Measurements from ENCODE around the gene GPR55. TPM values are rescaled to one million over a fixed set of nuclear protein-coding genes. Genes with fewer than 3 reads are reported as not detected.
"Not testable (repeated sequence)": the region's sequence is repeated elsewhere in the genome, so short reads cannot be mapped to it uniquely, and the experiment has no call there.

Gene GPR55
- total RNA-seq, 1 donor from 2014 or later: 0.28 TPM

DNA sequence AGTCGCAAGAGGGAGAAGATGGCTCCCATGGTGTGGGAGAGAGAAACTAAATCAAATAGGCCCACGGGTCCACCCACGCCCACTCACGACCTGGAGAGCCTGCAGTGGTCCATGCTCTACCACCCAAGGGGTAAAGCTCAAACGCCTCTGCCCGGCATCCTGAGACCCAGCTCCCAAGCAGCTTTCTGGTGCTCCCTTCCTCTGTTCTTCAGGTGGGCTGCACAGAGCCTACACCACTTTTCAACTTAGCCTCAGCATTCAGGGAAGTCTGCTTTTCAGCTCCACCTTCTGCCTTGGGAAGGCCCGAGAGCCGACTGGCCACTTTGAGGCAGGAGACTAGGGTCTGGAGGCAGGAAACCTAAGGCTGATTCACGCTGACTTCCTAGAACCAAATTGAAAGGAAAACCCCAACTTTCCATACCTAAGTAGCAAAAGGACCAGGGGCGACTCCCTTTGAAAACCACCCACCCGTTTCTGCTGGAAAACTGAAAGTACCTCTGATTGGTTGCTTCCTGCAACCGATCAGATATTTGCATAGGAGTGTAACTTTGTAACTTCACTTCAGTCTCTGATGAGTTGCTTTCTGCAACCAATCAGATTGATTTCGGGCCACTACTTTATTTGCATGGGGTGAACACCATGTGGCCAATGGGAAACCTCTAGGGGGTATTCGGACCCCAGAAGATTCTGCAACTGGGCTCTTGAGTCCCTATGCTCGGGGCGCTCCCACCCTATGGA lies 44.0 kb upstream of the GPR55 start:
- DNase-seq (ENCODE audit: low spot score): no peak
- H3K27ac Mint-ChIP-seq (ENCODE audit: unreplicated experiment): no peak overlapping the region
- TF ChIP-seq, protein P1, sequence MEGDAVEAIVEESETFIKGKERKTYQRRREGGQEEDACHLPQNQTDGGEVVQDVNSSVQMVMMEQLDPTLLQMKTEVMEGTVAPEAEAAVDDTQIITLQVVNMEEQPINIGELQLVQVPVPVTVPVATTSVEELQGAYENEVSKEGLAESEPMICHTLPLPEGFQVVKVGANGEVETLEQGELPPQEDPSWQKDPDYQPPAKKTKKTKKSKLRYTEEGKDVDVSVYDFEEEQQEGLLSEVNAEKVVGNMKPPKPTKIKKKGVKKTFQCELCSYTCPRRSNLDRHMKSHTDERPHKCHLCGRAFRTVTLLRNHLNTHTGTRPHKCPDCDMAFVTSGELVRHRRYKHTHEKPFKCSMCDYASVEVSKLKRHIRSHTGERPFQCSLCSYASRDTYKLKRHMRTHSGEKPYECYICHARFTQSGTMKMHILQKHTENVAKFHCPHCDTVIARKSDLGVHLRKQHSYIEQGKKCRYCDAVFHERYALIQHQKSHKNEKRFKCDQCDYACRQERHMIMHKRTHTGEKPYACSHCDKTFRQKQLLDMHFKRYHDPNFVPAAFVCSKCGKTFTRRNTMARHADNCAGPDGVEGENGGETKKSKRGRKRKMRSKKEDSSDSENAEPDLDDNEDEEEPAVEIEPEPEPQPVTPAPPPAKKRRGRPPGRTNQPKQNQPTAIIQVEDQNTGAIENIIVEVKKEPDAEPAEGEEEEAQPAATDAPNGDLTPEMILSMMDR (IDR thresholded peaks at IDR 0.05; ENCODE audit: unreplicated experiment): no peak
- H3K27me3 Mint-ChIP-seq (ENCODE audit: unreplicated experiment): no peaks in the 10 kb centered on the region
- H3K36me3 Mint-ChIP-seq (ENCODE audit: low read depth, unreplicated experiment): no peaks in the 10 kb centered on the region
- no peaks in the 10 kb centered on the region for H3K4me1 Mint-ChIP-seq (ENCODE audit: unreplicated experiment)
- no peak overlapping the region for H3K4me3 Mint-ChIP-seq (ENCODE audit: unreplicated experiment)
- H3K9me3 Mint-ChIP-seq (ENCODE audit: unreplicated experiment): no peaks in the 10 kb centered on the region

DNA sequence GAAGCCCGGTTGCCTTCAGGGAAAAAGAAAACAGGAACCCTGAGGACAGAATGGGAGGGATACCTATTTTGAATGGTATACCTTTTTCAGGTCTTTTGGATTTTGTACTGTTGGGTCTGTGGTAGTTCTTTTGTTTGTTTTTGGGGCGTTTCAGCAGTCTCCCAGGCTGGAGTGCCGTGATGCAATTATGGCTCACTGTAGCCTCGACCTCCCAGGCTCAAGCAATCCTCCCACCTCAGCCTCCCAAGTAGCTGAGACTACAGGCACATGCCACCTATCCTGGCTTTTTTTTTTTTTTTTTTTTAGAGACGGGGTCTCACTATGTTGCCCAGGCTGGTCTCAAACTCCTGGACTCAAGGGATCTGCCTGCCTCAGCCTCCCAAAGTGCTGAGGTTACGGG lies 43.3 kb upstream of the GPR55 start:
- not testable (repeated sequence) for H3K4me3 Mint-ChIP-seq (ENCODE audit: unreplicated experiment); H3K27me3 Mint-ChIP-seq (ENCODE audit: unreplicated experiment); H3K4me1 Mint-ChIP-seq (ENCODE audit: unreplicated experiment); H3K27ac Mint-ChIP-seq (ENCODE audit: unreplicated experiment); H3K9me3 Mint-ChIP-seq (ENCODE audit: unreplicated experiment); H3K36me3 Mint-ChIP-seq (ENCODE audit: low read depth, unreplicated experiment); DNase-seq (ENCODE audit: low spot score)

DNA sequence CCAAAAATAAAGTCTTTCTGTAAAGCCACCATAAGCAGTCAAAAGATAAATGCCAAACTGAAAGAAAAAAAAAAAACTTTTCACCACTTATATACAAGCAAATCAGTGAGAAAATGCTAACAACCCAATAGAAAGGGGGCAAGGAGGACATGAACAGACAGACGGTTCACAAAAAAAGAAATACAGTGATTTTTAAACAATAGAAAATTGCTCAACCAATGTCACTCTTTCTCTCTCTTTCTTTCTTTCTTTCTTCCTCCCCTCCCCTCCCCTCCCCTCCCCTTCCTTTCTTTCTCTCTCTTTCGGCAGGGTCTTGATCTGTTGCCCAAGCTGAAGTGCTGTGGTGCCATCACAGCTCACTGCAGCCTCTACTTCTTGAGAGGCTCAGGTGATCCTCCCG lies 42.1 kb upstream of the GPR55 start:
- DNase-seq (ENCODE audit: low spot score): no peak
- Mint-ChIP-seq H3K36me3 (ENCODE audit: low read depth, unreplicated experiment) (no peaks in the 10 kb centered on the region), H3K9me3 (ENCODE audit: unreplicated experiment) (no peaks in the 10 kb centered on the region), H3K27me3 (ENCODE audit: unreplicated experiment) (no peaks in the 10 kb centered on the region), H3K27ac (ENCODE audit: unreplicated experiment) (no peak overlapping the region), H3K4me1 (ENCODE audit: unreplicated experiment) (no peaks in the 10 kb centered on the region), H3K4me3 (ENCODE audit: unreplicated experiment) (no peak overlapping the region)
- TF ChIP-seq, protein P1 (IDR thresholded peaks at IDR 0.05; ENCODE audit: unreplicated experiment): no peak

DNA sequence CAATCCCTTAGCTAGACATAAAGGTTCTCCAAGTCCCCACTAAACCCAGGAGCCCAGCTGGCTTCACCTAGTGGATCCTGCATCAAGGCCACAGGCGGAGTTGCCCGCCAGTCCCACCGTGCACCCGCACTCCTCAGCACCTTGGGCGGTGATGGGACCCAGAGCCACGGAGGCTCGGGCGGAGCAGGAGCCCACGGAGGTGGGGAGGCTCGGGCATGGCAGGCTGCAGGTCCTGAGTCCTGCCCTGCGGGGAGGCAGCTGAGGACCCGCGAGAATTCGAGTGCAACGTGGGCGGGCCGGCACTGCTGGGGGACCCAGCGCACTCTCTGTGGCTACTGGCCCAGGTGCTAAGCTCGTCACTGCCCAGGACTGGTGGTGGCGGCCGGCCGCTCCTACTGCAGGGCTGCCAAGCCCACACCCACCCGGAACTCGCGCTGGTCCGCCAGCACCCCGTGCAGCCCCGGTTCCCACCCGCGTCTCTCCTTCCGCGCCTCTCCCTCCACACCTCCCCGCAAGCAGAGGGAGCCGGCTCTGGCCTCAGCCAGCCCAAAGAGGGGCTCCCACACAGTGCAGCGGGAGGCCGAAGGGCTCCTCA lies 39.2 kb upstream of the GPR55 start:
- DNase-seq (ENCODE audit: low spot score): no peak
- no peaks in the 10 kb centered on the region for H3K36me3 Mint-ChIP-seq (ENCODE audit: low read depth, unreplicated experiment)
- H3K4me1 Mint-ChIP-seq (ENCODE audit: unreplicated experiment): peaks cover 3% of the 10 kb centered on the region
- no peak overlapping the region for H3K4me3 Mint-ChIP-seq (ENCODE audit: unreplicated experiment)
- no peak overlapping the region for H3K27ac Mint-ChIP-seq (ENCODE audit: unreplicated experiment)
- TF ChIP-seq, protein P1 (IDR thresholded peaks at IDR 0.05; ENCODE audit: unreplicated experiment): no peak
- no peaks in the 10 kb centered on the region for H3K27me3 Mint-ChIP-seq (ENCODE audit: unreplicated experiment)
- no peaks in the 10 kb centered on the region for H3K9me3 Mint-ChIP-seq (ENCODE audit: unreplicated experiment)

DNA sequence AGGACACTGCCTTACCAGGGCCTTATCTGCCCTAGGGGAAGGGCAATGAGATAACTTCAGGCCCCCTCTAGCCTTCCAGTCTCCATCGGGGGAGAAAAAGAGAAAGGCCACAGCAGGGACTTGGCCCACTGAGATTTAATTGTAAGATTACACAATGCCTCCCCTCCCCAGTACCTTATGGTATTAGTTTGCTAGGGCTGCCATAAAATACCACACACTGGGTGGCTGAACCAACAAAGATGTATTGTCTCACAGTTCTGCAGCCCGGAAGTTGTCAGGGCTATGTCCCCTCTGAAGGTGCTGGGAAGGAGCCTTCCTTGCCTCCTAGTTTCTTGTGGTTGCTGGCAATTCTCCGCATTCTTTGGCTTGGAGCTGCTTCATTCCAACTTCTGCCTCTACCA lies 36.0 kb upstream of the GPR55 start:
- H3K9me3 Mint-ChIP-seq (ENCODE audit: unreplicated experiment): no peaks in the 10 kb centered on the region
- H3K4me3 Mint-ChIP-seq (ENCODE audit: unreplicated experiment): no peak overlapping the region
- TF ChIP-seq, protein P1 (IDR thresholded peaks at IDR 0.05; ENCODE audit: unreplicated experiment): no peak
- peaks cover 7% of the 10 kb centered on the region for H3K27me3 Mint-ChIP-seq (ENCODE audit: unreplicated experiment)
- DNase-seq (ENCODE audit: low spot score): no peak
- H3K4me1 Mint-ChIP-seq (ENCODE audit: unreplicated experiment): peaks cover 8% of the 10 kb centered on the region
- H3K36me3 Mint-ChIP-seq (ENCODE audit: low read depth, unreplicated experiment): no peaks in the 10 kb centered on the region
- no peak overlapping the region for H3K27ac Mint-ChIP-seq (ENCODE audit: unreplicated experiment)
